HEK293 (cell line): ENCODE results near the gene PPP1R18.
A peak's percentile ranks its signal among the peaks of the same experiment; 100 is the strongest.

ENCODE experiments used
- CTCF ChIP-seq: fragments of 450-650 bp; formaldehyde crosslinking; IDR thresholded peaks from 2 replicates; pipeline ENCODE4 v1.5.1; 2016; ENCODE audit warnings: missing biosample characterization, missing genetic modification characterization
- HOXA7 ChIP-seq: sonication (generic); formaldehyde crosslinking; IDR thresholded peaks from 2 replicates; pipeline ENCODE4 v1.8.1; 2022; ENCODE audit warnings: missing genetic modification reagents, borderline replicate concordance
- IKZF3 ChIP-seq: fragments of 450-650 bp; IDR thresholded peaks from 2 replicates; pipeline ENCODE4 v1.5.0; 2018; ENCODE audit warnings: missing biosample characterization, mild to moderate bottlenecking, missing genetic modification characterization, moderate library complexity
- INSM2 ChIP-seq: fragments of 450-650 bp; formaldehyde crosslinking; IDR thresholded peaks from 2 replicates; pipeline ENCODE4 v1.5.1; 2016; ENCODE audit warnings: missing biosample characterization, missing genetic modification characterization
- MZF1 ChIP-seq: fragments of 450-650 bp; formaldehyde crosslinking; IDR thresholded peaks from 2 replicates; pipeline ENCODE4 v1.5.1; 2017; ENCODE audit warnings: missing biosample characterization, missing genetic modification characterization, borderline replicate concordance
- PRDM4 ChIP-seq: fragments of 450-650 bp; formaldehyde crosslinking; IDR thresholded peaks from 2 replicates; pipeline ENCODE4 v1.5.1; 2017; ENCODE audit warnings: missing biosample characterization, missing genetic modification characterization
- SCRT2 ChIP-seq: fragments of 450-650 bp; formaldehyde crosslinking; IDR thresholded peaks from 2 replicates; pipeline ENCODE4 v1.5.1; 2016; ENCODE audit warnings: missing biosample characterization, missing genetic modification characterization
- SP3 ChIP-seq: fragments of 450-650 bp; formaldehyde crosslinking; IDR thresholded peaks from 2 replicates; pipeline ENCODE4 v1.5.1; 2016; ENCODE audit warnings: missing biosample characterization, missing genetic modification characterization
- ZBTB11 ChIP-seq: fragments of 450-650 bp; formaldehyde crosslinking; conservative IDR thresholded peaks from 2 replicates; pipeline ENCODE4 v1.5.1; 2016; ENCODE audit warnings: low read depth, missing biosample characterization, missing genetic modification characterization
- ZBTB26 ChIP-seq: fragments of 450-650 bp; formaldehyde crosslinking; optimal IDR thresholded peaks from 2 replicates; pipeline ENCODE3; 2016; ENCODE audit warnings: missing biosample characterization, mild to moderate bottlenecking, missing genetic modification characterization
- ZNF19 ChIP-seq: fragments of 450-650 bp; formaldehyde crosslinking; IDR thresholded peaks from 2 replicates; pipeline ENCODE4; 2016; ENCODE audit warnings: missing biosample characterization, missing genetic modification characterization, low read depth
- ZNF2 ChIP-seq: fragments of 450-650 bp; formaldehyde crosslinking; IDR thresholded peaks from 2 replicates; pipeline ENCODE4 v1.5.1; 2016; ENCODE audit warnings: missing biosample characterization, missing genetic modification characterization
- ZNF24 ChIP-seq: fragments of 450-650 bp; formaldehyde crosslinking; IDR thresholded peaks from 2 replicates; pipeline ENCODE4 v1.5.1; 2016; ENCODE audit warnings: missing biosample characterization, missing genetic modification characterization
- ZNF324 ChIP-seq: fragments of 450-650 bp; formaldehyde crosslinking; IDR thresholded peaks from 2 replicates; pipeline ENCODE4 v1.5.1; 2016; ENCODE audit warnings: missing biosample characterization, missing genetic modification characterization
- ZNF335 ChIP-seq: fragments of 450-650 bp; formaldehyde crosslinking; conservative IDR thresholded peaks from 2 replicates; pipeline ENCODE4 v1.5.1; 2016; ENCODE audit warnings: missing biosample characterization, missing genetic modification characterization
- ZNF341 ChIP-seq: fragments of 450-650 bp; formaldehyde crosslinking; IDR thresholded peaks from 2 replicates; pipeline ENCODE4; 2016; ENCODE audit warnings: low read depth, missing biosample characterization, missing genetic modification characterization
- ZNF426 ChIP-seq: fragments of 450-650 bp; formaldehyde crosslinking; IDR thresholded peaks from 2 replicates; pipeline ENCODE4 v1.5.1; 2017; ENCODE audit warnings: missing biosample characterization, missing genetic modification characterization, mild to moderate bottlenecking, inconsistent platforms, moderate library complexity
- ZNF433 ChIP-seq: fragments of 450-650 bp; formaldehyde crosslinking; IDR thresholded peaks from 2 replicates; pipeline ENCODE4 v1.5.1; 2016; ENCODE audit warnings: missing biosample characterization, missing genetic modification characterization, low read depth
- ZNF473 ChIP-seq: fragments of 450-650 bp; formaldehyde crosslinking; IDR thresholded peaks from 2 replicates; pipeline ENCODE4 v1.5.1; 2017; ENCODE audit warnings: missing biosample characterization, missing genetic modification characterization
- ZNF571 ChIP-seq: fragments of 450-650 bp; formaldehyde crosslinking; IDR thresholded peaks from 2 replicates; pipeline ENCODE4 v1.5.0; 2017; ENCODE audit warnings: missing biosample characterization, missing genetic modification characterization
- ZNF623 ChIP-seq: fragments of 450-650 bp; formaldehyde crosslinking; IDR thresholded peaks from 2 replicates; pipeline ENCODE4 v1.5.1; 2016; ENCODE audit warnings: missing biosample characterization, missing genetic modification characterization
- ZNF626 ChIP-seq: fragments of 450-650 bp; sonication (Bioruptor Pico); formaldehyde crosslinking; IDR thresholded peaks from 2 replicates; pipeline ENCODE4 v1.5.1; 2018; ENCODE audit warnings: missing biosample characterization, missing genetic modification characterization, inconsistent platforms
- ZNF660 ChIP-seq: fragments of 450-650 bp; IDR thresholded peaks from 2 replicates; pipeline ENCODE4 v1.5.1; 2018; ENCODE audit warnings: missing biosample characterization, mild to moderate bottlenecking, missing genetic modification characterization
- ZNF664 ChIP-seq: fragments of 450-650 bp; formaldehyde crosslinking; IDR thresholded peaks from 2 replicates; pipeline ENCODE4 v1.5.1; 2016; ENCODE audit warnings: missing biosample characterization, missing genetic modification characterization
- ZNF76 ChIP-seq: fragments of 450-650 bp; formaldehyde crosslinking; IDR thresholded peaks from 2 replicates; pipeline ENCODE4; 2016; ENCODE audit warnings: low read depth, missing biosample characterization, missing genetic modification characterization, borderline replicate concordance
- ZSCAN18 ChIP-seq: fragments of 450-650 bp; formaldehyde crosslinking; IDR thresholded peaks from 2 replicates; pipeline ENCODE4 v1.5.1; 2016; ENCODE audit warnings: missing biosample characterization, missing genetic modification characterization

The PPP1R18 gene

GRCh38 chr6:30717129-30717844, 30.8 kb upstream of the PPP1R18 start, which contains the start of gene MDC1 (continued):
- no peak for TF ChIP-seq MZF1
- TF ChIP-seq ZNF2 (tag by site-specific recombination) = peak; percentile 39; the same call in 1 of the 2 replicates
- TF ChIP-seq HOXA7 = peak; percentile 19; the same call in 1 of the 2 replicates
- TF ChIP-seq ZNF433 = no peak
- TF ChIP-seq CTCF (tag by site-specific recombination) = peak; percentile 86
- TF ChIP-seq ZNF76 (tag by site-specific recombination) = peak; percentile 79
- TF ChIP-seq ZNF324 = peak; percentile 90
- TF ChIP-seq SCRT2 (tag by site-specific recombination) = peak; percentile 99
- TF ChIP-seq ZNF335 (tag by site-specific recombination) = peak; percentile 68
- peak; percentile 28 for TF ChIP-seq ZBTB11 (tag by site-specific recombination)
- peak; percentile 89 for TF ChIP-seq ZBTB26
- TF ChIP-seq ZNF664 = no peak
- TF ChIP-seq ZNF426 = no peak
- no peak for TF ChIP-seq ZNF19
- no peak for TF ChIP-seq ZNF626
- 0 out of 2 replicates have a peak, but pooled peaks have one; percentile 8 for TF ChIP-seq PRDM4
- peak; percentile 69 for TF ChIP-seq ZSCAN18 (tag by site-specific recombination)
- no peak for TF ChIP-seq ZNF473 (tag by site-specific recombination)
- TF ChIP-seq ZNF341 = peak; percentile 94
- TF ChIP-seq ZNF623 (tag by site-specific recombination) = peak; percentile 10; the same call in 1 of the 2 replicates
- peak; percentile 92 for TF ChIP-seq INSM2
- TF ChIP-seq SP3 = peak; percentile 100
- no peak for TF ChIP-seq ZNF571 (tag by site-specific recombination)
- TF ChIP-seq ZNF24 (tag by site-specific recombination) = peak; percentile 91
- TF ChIP-seq ZNF660 (tag by site-specific recombination) = peak; percentile 96
- TF ChIP-seq IKZF3 (tag by site-specific recombination) = peak; percentile 37; the same call in 1 of the 2 replicates
